NCI-H2196 treated with DMSO at 0.1 percent for 48 hours (cell line): ENCODE measurements around the gene EXOC6B.

Experiments used
- DNase-seq: peaks from one replicate; lab custom pipeline; 2025; ENCODE audit not compliant: unreplicated experiment; lab: John Stamatoyannopoulos, UW

Gene EXOC6B

DNA sequence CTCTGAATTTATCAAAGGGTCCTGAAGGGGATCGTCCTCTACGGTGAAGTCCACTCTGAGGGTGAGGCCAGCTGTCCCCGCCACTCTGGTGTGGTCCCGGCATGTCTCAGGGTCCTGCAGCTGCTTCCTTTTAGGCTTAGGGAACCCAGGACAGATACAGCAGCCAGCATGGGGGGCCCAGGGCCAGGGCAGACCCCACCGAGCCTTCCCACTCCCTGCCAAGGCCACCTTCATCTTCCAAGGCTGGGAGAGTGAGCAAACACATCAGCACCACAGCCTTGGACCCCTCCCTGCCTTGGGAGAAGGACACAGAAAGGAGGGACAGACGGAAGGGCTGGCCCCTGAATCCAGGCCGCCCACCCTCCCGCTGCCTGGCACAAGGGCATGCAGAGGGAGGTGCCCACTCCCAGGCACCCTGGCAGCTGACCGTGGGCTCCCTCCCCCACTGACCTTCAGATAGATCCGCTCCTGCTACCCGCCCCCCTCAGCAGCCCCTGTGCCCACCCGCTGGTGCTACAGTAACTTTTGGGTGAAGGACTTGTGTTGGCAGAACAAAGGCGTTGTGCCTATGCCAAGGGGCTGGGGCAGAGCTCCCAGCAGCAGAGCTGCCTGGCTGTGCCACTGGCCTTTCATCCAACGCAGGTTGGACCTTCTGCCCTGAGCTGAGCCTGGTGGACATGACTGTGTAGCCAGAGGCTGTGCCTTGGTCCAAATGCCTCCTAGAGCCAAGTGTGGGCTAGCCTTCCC is 685.8 kb downstream of the EXOC6B start:
- no peak for DNase-seq

DNA sequence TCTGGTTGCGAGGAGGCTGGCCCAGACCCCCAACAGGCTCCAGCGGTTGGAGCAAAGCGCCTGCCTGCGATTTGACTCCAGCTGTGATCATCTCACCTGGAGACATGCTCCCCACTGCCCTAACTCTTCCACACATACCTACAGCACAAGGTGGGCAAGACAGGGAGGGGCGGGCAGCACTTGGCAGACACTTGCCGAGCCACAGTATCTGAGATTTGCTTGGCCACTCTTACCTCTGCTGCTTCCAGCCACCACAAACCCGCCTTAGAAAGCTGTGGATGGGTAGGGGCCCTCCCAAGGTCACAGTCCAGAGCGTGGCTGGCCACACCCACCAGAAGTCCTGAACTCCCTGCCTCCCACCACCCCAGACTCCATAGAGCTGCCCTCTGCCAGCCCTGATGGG is 686.4 kb downstream of the EXOC6B start:
- DNase-seq: no peak

DNA sequence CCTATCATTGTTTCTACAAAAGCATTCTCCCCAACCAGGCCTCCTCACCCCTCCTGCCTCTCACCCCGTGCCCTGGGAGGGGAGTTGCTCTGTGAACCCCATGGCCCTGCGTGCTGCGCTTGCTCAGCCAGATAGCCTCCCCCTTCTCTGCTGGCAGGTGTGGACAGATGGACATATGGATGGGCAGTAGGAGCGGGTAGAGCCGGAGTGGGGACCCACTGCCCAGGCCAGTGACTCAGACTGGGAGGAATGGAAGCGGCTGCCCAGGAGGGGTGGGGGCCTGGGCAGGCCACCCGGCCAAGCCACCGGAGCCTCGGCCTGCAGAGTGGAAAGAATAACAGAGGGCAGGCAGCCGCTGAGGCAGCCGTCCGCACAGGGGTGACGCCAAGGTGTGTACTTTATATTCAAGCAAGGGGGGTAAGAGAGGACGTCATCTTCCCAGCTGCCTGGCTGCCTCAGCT is 686.9 kb downstream of the EXOC6B start:
- no peak for DNase-seq

DNA sequence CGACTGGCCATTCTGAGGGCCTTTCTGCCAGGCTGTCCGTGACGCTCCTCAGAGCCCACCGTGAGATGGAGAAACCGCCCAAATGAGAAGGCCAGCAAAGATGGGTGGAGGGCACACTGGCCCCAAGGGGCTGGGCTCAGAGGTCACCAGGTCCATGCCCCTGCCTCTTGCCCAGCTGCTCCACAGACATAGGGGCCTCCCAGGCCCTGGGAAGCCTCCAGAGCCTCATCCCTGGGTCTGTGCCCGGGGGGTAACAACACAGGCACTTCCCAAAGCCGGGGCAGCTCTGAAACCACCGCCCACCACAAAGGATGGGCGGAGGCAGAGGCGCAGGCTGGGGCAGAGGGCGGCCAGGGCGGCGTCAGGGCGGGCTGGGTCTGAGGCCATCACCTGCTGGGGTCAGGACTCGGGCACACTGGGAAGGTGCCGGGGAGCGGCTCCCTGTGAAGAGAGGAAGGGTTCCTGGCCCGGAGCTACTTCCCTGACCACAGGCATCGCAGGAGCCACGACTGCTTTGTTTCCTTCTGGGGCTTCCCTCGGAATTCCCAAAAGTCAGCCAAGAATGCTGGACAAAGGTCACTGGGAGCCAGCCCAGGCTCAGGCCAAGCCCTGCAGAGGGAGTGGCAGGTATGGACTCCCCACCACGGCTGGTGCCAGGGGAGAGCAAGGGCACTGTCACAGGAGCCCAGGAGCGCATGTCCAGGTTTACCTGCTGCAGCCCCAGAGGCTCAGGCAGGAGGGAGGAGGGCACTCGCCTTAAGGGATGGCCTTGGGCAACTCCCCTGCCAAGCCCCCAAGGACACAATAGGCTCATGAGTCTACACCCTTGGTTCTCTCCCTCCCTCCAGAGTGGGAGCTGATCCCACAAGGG is 687.6 kb downstream of the EXOC6B start:
- no peak for DNase-seq

DNA sequence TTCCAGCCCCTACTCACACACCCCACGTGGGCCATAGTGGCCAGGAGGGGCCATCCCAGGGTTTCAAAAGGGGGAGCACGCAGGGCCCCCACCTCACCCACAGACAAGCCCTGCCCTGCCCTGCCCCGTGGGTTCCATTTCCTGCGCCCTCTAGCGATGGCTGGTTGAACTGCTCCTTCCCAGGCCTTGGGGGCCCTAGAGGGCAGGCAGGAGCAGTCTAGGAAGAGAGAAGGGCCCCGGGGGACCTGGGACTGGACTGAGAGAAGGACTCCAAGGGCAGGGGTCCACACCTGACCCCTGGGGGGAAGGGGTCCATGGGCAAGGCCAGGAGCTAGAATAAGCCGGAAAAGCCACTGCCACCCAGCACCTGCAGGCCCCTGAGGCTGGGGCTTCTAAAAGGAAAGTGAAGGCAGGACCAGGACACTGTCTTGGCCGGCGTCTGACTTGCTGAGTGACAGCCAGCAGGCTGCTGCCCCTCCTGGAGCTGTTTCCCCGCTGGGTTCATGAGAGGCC is 688.3 kb downstream of the EXOC6B start:
- DNase-seq: no peak

DNA sequence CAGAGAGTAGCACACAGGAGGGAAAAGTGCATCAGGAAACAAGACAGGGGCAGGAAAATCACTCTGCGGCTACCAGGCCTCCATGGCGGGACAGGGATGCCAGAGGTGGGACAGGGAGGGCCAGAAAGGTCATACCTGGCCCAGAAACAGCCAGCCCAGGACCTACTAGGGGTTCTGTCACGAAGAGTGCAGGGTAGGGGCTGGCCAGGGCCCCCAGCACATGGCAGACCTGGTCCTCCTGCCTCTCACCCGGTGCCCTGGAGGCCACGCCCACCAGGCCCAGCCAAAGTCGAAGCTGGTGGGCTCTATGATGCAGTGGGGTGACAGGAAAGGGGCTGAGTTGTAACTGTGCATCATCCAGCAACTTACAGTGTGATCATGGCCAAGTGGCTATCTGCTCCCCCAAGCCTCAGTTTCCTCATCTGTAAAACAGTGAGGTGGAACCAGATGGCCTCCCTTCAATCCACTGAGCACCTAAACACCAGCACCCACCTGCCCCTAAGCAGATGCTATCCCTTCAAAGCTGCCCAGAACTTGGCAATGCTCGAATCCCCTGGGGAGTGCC is 688.8 kb downstream of the EXOC6B start:
- DNase-seq: no peak

DNA sequence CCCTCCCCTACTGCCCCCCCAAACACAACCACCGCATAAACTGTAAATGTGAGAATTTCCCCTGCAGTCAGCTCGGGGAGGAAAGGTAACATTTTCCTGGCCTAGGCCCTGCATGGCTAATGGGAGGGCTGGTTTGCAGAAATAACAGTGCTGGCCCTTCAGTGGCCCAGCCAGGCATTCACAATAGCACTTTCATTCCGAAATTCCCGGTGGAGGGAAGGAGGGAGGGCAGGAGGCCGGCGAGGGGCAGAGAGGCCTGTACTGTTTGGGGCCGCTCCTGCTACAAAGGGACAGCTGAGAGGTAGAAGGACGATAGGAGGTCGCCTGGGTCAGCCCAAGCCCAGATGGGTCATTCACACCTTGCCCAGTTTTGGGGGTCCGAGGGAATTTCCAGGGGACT is 689.5 kb downstream of the EXOC6B start:
- DNase-seq: no peak

DNA sequence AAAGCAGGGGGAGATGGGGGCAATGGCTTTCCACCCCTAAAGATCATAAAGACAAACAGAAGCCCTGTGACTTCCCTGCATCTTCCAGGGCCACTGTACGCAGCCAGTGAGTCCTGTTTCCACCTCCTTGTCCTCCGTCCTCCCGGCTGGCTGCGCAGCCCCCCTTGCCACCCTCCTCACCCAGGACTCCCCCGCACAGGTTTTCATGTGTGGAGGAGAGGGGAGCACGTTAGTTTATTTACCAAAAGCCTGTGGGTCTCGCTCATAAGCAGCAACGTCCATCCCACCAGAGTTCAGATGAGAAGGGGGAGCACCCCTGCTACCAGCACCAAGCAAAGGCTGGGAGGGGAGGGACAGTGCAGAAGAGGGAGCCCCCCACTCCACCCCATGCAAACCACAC is 689.9 kb downstream of the EXOC6B start:
- DNase-seq: no peak

DNA sequence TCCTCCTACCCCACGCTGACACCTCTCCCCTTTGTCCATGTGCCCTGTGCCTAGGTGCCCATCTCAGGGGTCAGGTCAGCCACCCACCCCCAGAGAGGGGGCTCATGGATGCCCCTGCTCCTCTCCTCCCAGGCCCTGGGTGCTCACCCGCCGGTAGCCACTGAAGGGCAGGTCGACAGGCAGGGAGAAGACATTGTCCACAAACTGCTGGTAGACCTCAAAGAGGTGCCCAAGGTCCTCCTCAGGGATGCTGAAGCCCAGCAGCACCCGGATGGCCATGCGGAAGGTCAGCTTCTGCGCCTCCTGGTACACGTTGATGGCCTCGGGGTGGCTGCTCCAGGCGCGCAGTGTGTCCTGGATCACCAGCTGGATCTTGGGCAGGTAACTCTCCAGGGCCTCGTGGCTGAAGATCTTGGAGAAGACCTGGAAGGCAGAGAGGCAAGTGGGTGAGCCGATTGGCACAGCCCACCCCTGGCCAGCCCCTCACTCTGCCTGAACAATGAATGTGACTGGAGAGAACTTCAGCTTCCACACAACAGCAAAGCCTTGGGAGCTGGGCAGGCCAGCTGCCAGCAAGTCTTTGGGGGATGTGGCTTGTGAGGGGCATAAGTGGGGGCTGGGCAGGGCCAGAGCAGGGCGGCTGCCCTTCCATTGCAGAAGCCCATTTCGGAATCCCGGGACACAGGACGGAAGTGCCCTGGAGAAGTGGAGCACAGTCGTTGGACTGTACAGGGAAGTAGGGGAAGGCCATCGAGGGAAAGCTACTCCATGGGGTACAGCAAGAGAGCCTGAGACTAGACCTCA is 690.6 kb downstream of the EXOC6B start:
- no peak for DNase-seq

DNA sequence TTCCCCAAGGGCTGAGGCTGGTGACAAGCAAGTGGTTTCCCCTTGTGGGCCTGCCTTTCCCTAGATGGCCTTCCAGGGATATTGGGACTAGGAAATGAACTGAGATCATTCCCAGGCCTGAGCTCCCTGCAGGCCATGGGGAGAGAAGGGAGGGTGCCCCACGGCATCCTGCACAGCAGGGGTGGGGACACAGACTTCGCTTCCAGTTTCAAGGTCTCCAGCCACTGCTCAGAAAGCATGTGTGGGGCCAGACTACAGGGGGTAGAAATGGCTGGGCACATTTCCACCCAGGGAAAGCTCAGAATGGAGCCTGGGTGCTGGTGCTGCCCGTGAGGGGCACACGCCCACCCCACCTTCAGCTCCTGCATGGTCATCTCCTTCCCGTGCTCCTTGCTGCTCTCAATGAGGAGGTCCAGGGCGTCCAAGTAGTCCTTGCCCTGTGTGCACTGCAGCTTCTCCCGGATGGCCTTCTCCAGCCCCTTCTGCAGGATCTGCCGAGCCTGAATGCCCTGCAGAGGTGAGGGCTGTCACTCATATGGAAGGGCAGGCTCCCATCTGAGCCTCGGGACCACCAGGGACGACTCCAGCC is 691.3 kb downstream of the EXOC6B start:
- no peak for DNase-seq

DNA sequence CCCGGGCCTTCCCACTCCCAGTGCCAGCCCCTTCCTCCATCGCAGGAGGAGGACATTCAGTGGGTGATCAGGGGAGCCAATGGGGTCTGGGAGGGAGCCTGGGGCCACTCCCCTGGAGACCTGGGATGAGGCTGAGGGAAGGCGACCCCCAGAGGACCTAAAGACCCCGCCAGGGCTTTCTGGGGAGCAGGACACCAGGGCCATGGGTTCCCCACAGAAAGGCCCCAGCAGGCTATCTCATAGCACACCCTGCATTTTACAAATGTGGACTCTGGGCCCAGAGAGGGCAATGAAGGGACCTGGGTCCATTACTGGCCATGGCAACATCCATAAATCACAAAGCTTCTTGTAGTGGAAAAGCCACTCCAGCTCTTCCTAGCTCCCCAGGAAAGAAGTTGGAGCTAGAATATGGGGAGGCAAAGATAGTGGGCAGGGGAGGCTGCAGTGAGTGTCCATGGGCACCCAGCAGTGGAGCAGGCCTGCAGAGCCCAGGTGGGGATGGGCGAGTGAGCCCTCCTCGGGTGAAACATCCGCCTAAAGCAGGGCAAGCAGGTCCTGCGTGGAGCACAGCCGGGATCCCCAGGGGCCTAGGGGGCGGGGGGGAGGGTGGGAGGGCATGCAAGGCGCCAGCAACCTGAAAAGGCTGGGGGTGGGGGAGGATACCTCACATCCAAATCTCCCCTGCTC is 692.0 kb downstream of the EXOC6B start:
- no peak for DNase-seq

DNA sequence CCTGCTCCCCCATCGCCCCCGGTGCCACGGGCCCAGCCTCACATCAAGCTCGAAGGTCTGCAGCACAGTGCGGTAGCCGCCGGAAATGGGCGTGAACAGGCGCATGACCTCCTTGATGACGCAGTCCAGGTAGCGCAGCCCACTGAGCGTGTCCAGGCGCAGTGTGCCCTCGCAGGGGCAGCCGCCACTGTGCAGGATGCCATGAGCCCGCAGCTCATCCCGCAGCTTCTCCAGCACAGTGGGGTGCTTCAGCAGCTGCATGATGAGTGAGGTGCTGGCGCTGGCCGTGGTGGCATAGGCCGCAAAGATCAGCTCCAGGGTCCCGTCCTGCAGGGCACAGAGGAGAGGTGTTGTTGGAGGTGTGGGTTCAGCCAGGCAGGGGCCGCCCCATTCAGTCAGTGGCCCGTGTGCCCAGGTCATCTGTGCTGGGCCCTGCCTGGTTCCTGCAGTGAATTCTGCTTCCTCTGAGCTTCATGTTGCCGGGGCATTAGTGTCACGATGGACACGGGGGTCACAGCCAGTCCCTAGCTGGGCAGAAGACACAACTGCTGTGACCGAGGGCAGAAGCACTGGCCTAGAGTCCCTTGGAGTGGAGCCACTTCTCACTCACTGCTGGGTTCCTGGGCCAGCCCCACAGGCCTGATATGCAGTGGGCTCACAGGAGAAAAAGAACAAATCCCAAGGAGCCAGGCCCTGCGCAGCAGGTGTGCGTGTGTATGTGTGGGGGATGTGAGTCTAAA is 692.7 kb downstream of the EXOC6B start:
- no peak for DNase-seq

DNA sequence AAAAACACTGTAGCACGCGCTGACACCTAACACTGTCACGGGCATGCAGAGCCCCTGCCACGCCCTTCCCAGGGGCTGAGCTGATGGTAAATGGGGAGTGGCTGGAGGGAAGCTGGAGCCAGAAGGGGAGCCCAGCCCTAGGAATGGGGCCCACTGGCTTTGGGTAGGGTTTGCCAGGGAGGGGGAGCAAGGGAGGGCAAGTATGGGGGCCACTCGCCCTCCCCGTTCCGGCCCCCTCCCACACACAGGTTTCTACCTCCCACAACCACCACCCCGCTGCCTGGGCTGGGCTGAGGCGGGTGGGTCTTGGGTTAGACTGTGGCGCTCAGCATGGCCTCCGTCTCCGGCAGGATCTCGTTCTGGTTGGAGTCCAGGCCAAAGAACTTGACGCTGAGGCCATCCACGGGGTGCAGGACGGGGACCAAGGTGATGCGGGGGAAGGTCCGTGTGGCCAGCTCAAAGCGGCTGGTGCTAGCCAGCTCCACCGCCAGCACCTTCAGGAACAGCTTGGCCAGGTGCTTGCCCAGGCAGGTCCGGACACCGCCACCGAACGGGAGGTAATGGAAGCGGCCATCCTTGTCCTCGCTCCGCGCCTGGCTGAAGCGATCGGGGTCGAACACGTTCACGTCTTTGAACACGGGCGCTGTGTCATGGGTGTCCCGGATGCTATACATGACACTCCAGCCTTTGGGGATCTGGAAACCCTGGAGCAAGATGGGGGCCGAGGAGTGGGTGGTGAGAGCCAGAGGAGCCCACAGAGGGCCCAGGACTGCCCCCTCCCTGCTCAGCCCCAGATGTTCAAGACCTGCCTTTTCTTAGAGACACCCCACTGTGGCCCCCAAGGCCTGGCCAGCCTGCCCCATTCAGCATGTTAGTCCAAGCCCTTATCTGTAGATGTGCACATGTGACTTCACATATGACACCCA is 693.7 kb downstream of the EXOC6B start:
- no peak for DNase-seq

DNA sequence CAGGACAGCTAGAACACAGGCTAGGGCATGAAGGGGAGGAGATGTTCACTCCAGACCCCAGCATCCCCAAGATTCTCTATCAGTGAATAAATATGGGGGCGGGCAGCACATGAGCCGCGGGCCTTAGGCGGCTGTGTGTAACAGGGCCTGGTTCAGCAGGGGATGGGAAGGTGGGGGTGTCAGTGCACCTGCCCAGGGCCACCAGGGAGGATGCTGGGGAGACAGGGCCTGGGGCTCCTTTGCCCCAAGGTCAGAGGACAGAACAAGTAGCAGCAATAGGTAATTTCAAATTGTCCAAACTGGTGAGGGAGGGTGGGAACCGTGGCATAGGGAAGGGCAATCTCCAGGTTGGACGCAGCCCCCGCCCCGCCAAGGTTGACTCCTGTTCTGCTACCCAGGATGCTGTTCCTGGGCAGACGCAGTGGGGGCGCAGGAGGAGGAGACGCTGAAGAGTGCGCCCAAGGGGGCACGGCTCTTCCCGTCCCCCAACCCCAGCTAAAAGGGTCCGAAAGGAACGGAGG is 694.4 kb downstream of the EXOC6B start:
- no peak for DNase-seq

DNA sequence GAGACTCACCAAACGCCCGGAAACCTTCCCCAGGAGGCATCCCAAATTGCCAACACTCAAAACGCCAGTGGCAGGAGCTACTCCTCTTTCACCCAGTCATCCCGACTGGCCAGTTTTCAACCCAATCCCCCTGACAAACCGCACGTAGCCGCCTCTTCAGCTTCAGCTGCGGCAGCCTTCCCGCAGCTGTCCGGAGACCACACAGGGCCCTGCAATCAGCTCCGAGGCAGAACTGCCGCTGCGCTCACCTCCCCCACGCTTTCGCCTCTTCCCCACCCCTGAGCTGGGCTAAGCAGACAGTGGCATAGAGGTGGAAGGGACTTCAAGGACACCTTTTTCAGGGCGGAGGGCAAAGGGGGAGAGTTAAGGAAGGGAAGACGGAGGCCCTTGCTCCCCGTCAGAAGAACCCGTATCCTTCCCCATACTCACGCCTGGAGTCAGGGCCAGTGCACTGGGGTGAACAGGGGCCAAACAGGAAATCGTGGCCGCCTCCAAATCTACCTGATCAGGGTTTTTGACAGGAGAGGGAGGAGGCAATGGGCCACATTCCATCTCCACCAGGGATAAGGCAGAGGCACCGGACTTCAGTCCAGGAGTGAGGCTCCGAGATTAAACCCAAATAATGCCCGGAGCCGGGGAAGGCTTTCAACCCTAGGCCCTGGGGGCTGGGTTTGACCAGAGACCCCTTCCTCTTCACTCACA is 695.0 kb downstream of the EXOC6B start:
- DNase-seq: no peak

DNA sequence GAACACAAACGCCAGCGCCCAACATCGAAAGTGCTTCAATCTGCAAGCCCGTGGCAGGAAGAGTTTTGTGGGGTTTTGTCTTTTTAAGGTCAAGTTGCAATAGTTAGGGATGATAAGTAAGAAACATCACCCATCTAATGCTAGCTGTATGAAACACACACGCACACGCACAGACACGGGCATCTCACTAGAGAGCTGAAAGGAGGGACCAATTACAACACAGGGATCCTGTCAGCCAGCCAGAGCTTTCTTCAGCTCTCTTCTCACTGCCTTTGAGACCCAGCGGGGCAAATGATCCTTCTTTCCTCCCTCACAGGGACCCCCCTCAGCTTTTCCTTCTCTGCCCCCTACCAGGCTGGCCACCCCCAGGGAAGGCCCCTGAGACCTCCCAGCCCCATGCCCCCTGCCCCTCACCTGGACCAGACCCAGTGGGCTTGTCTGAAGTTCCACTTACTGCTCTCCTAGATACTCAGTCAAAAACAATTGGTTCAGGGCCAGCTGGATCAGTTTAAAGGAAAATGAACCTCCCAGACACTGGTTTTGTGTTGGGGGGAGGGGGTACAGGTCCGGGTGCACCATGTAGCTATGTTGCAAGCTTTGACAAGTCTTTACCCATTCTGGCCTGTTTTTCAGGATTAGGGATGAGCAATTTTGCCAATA is 696.0 kb downstream of the EXOC6B start:
- DNase-seq: no peak

DNA sequence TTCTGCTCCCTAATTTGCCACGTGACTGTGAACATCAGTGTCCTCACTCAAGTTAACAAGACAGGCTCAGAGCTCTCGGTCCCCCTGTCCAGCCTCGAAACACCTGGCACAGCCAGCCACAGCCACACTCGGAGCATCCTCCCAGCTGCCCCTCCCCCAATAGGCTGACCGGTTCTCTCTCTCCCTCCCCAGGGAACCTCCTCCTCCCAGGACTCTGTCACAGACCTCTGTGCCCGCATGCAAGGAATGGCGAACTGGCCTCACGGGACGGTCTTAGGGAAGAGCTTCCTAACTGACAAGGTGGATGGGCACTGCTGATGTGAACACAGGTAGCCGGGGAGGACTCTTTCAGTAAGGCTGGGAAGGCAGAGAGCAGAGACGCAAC is 697.0 kb downstream of the EXOC6B start:
- DNase-seq: no peak
